GM08714 (cell line): ENCODE results near the gene BBS1.
A peak's percentile ranks its signal among the peaks of the same experiment; 100 is the strongest.

ENCODE experiments used
- H3K4me3 ChIP-seq: fragments of 200-500 bp; sonication (Bioruptor generic); 2 replicates; pipeline ENCODE4 v1.5.1; 2014; ENCODE audit warnings: mild to moderate bottlenecking, low read length, inconsistent platforms
- ZNF274 ChIP-seq: IDR thresholded peaks from 2 replicates; pipeline ENCODE4 v1.6.1; 2012; ENCODE audit warnings: mild to moderate bottlenecking, low read depth, low read length

The BBS1 gene

GRCh38 chr11:66491315-66491935 lies 19.0 kb upstream of the BBS1 start:
- TF ChIP-seq ZNF274 = no peak
- no peak overlapping the region for H3K4me3 ChIP-seq

GRCh38 chr11:66492161-66492865 lies 18.1 kb upstream of the BBS1 start:
- no peak overlapping the region for H3K4me3 ChIP-seq
- TF ChIP-seq ZNF274 = no peak

- TF ChIP-seq ZNF274 = no peak
- H3K4me3 ChIP-seq = no peak overlapping the region
These were observed 17.3 kb upstream of the BBS1 start for GRCh38 chr11:66493130-66493529.

GRCh38 chr11:66494458-66494857 lies 16.0 kb upstream of the BBS1 start:
- no peak for TF ChIP-seq ZNF274
- no peak overlapping the region for H3K4me3 ChIP-seq

GRCh38 chr11:66494935-66495334 lies 15.5 kb upstream of the BBS1 start:
- no peak for TF ChIP-seq ZNF274
- H3K4me3 ChIP-seq = no peak overlapping the region

- H3K4me3 ChIP-seq = no peak overlapping the region
- TF ChIP-seq ZNF274 = no peak
These were observed 15.0 kb upstream of the BBS1 start for GRCh38 chr11:66495401-66495854.

- no peak overlapping the region for H3K4me3 ChIP-seq
- no peak for TF ChIP-seq ZNF274
These were observed 13.2 kb upstream of the BBS1 start for GRCh38 chr11:66497206-66497605.

GRCh38 chr11:66498506-66498905 lies 11.9 kb upstream of the BBS1 start:
- no peak overlapping the region for H3K4me3 ChIP-seq
- no peak for TF ChIP-seq ZNF274

- TF ChIP-seq ZNF274 = no peak
These were observed 5.1 kb upstream of the BBS1 start for GRCh38 chr11:66505276-66505816.

GRCh38 chr11:66509131-66509561 lies 1.3 kb upstream of the BBS1 start:
- TF ChIP-seq ZNF274 = no peak
- no peak overlapping the region for H3K4me3 ChIP-seq

More at GRCh38 chr11:66505276-66505816, 5.1 kb upstream of the BBS1 start:
- no peak overlapping the region for H3K4me3 ChIP-seq

GRCh38 chr11:66510990-66511339 lies 530 bp downstream of the BBS1 start:
- peak overlapping the region; percentile 86 for H3K4me3 ChIP-seq
- TF ChIP-seq ZNF274 = no peak

GRCh38 chr11:66523611-66524010 lies 13.2 kb downstream of the BBS1 start:
- no peak overlapping the region for H3K4me3 ChIP-seq
- TF ChIP-seq ZNF274 = no peak

GRCh38 chr11:66524304-66525040 lies 14.0 kb downstream of the BBS1 start:
- TF ChIP-seq ZNF274 = no peak
- H3K4me3 ChIP-seq = no peak overlapping the region

- no peak for TF ChIP-seq ZNF274
- H3K4me3 ChIP-seq = no peak overlapping the region
These were observed 18.6 kb downstream of the BBS1 start for GRCh38 chr11:66529069-66529468.
